Measurements from ENCODE around the gene MEF2A.

GRCh38 chr15:99717161-99718009, 151.6 kb downstream of the MEF2A start:
- TF ChIP-seq POLR2A (IDR thresholded peaks at IDR 0.05) (no peak), CTCF (IDR thresholded peaks at IDR 0.05) (no peak)
